ENCODE data around the gene LNX2.
"Not testable (repeated sequence)": the region's sequence is repeated elsewhere in the genome, so short reads cannot be mapped to it uniquely, and the experiment has no call there.

Gene LNX2

DNA sequence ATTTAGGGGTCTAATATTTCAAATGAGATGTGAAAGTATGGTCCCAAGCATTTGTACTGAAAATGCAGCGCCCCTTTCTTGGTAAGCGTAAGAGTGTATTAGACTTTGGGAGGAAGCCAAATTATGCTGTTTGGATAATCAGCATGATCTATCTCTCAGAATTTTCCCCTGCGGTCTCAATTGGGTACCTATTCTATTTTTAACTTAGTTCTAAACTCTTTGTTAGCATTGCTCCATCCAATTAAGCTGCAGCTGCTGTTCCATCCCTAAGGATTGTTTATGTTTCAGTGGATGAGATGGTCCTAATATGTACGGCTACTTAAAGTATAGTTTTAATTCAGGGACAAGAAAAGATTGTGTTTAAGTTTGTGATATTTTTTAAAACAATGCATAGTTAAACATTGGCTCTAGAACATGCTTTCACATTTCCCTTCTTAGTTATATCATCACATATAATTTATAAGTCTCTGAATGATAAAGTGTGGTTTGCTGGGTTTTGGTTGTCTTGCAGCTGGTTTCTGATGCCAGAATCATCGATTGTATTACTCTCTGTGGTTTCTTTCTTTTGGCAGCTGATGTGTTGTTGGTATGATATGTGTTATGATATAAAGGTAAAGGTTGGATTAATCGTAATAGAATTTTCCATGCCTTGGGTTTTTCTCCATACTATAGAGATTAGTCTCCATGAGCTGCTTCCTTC, 16.4 kb upstream of the LNX2 start:
- DNase-seq = no peak

DNA sequence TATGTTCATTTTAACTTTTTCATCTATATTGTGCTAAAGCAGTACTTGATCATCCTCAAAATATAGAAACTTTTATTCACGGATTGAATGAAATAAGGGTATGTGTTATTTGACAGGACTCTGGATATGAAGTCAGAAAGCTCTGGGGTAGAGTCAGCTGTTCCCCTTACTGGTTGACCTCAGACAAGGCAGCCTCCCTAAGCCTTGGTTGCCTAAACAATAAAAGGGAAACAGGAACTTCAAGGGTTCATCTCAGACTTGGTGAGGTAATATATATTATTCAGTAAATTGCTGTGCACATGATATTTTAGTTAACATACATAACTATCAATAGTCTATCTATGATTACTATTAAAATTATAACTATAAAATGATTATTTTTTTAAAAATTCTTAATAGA, 14.9 kb upstream of the LNX2 start:
- no peak for DNase-seq

DNA sequence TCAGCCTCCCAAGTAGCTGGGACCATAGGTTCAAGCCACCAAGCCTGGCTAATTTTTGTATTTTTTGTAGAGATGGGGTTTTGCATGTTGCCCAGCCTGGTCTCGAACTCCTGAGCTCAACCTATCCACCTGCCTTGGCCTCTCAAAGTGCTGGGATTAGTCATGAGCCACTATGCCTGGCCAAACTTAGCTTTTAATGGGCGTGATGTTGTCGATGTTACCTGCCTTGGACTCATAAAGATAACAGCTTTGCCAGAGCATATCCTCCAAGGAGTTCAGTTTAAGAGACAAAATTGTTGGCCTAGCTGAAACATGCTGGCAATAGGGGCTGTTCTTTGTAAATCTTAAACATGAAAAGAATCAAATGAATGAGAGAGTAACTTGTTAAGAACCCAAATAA, 14.5 kb upstream of the LNX2 start:
- no peak for DNase-seq

DNA sequence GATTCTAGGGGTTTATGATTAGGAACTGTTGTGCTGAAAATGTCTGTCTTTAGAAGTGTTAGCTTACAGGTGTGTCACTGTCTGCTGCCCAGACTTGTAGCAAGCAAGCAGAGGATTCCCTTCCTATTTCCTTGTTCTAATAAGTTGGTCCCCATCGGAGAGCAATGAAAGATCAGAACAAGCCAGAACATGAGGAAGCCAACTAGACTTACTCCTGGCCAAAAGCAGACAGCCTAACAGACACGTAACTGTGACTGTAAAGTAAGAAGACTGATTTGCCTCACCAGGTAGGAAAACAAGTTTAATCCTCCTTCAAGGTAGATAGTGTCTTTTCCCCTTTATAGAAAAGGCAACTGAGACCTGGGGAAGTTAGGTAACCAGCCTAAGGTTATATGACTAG, 13.9 kb upstream of the LNX2 start:
- no peak for DNase-seq

DNA sequence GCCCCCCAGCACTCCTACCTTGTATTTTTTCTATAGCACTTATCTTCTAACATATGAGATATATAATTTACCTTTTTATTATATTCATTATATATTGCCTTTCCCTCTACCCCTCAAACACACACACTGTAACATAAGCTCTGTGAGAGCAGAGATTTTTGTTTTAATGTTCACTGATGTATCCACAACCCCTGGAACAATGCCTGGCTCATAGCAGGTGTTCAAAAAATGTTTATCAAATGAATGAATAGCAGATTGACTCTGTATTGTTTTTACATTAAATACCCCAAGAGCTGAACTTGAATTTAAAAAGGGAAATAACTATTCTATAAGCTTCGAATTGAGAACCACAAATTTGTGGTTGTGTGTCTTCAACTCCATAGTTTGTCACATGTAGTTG, 12.3 kb upstream of the LNX2 start:
- no peak for DNase-seq

DNA sequence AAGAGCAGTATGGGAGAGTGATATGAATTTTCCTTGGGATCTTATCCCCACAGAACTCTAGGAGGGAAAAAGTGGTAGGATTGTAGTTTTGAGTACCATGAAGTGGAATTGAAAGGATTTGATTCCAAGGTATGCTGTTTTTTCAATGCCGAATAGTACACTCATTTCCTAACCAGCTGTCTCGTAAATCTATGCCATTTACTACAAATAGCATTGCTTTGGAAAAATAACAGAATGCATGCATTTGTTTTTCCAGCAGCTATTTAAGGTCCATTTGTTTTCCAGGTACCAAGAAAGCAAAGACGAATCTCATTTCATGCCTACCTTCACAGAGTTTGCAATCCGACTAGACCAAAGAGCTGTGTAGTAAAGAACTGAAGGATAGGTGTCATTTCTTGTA, 11.9 kb upstream of the LNX2 start:
- DNase-seq = no peak

DNA sequence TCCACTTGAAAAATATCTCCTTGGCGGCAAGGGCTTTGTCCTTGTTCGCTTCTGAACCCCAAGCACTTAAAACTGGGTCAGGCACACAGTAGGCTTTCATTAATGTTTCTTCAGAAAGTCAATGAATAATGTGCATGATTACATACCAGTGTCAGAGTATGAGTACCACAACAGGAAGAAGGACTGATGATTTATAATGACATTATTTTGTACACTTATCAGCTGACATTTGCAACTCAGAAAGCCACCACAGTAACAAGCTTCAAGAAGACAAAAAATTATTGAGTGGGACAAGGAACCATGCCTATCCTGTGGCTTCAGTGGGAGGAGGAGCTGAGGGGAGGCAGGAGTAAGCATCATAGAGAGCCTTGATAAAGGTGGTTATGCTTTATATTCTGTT, 11.3 kb upstream of the LNX2 start:
- no peak for DNase-seq

DNA sequence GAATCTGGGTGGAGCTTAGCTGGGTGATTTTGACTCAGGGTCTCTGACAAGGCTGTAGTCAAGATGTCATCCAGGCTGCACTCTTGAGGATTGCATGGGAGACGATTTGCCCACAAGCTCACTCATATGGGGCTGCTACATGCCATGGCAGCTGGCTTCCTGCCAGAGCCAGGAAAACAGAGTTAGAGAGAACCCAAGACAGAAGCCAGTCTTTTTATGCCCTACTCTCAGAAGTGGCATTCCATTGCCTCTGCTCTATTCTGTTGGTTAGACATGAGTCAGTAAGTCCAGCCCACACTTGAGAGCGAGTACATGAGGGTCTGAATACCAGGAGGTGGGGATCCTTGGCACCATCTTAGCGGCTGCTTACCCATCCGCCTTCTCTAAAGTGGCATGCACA, 10.8 kb upstream of the LNX2 start:
- no peak for DNase-seq

DNA sequence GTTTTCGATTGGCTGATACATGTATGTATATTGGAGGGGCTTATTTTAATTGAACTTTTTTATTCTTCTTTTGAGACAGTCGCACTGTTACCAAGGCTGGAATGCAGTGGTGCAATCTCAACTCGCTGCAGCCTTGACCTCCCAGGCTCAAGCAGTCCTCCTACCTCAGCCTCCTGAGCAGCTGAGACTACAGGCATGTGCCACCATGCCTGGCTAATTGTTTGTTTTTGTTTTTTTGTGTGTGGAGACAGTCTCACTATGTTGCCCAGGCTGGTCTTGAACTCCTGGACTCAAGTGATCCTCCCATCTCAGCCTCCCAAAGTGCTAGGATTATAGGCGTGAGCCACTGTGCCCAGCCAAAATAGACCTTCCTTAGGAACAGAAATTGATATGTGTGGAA, 8.4 kb upstream of the LNX2 start:
- DNase-seq = not testable (repeated sequence)

DNA sequence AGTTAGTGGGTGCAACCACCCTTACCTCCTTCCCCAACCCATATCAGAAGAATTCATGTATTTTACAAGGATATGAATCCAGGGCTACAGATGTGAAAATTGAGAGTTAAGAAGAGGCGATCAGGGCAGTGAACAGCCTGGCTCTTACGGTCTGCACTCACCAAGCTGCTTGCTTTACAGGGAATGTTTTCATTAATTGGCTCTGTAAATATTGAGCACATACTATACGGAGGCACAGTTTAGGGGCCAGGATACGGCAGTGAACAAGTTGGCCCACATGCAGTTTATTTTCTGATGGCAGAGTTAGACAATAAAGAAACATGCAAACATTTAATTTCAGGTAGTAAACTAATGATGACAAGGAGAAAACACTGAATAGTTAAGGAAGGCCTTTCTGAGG, 7.8 kb upstream of the LNX2 start:
- DNase-seq = no peak

DNA sequence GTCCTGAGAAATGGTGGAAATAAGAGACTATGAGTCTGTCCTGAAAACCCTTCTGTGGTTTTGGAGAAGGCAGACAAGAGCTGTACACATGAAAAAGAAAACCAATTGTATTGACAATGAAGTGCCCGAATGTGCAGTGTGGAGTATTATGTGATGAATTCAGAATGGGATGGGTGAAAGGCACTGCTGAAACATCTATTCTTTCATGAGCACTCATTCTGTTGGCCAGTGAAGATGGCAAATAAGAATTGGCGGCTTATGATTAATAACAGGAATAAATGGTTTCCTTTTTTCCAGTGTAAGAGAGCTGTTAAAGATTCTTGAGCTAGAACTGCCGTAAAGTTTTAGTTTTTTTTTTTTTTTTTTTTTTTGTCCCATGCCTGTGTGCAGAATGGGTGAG, 7.1 kb upstream of the LNX2 start:
- no peak for DNase-seq

DNA sequence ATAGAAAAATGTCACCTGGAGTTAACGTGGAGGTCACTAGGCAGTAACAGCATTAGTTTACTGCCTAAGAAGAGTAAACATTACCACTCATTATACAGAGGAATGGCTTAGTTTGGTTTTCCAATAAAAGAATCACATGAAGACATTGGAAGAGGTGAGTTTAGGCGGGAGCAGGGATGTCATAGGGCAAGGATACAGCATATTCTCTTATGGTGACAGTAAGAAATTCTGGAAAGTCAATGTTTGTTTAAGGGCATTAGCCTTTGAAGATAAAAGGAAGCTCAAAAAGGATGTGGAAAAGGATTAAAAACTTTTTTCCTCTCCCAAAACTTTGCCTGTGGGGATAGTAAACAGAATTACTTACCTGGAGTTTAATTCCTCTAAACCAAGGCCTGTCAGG, 5.5 kb upstream of the LNX2 start:
- DNase-seq = no peak

DNA sequence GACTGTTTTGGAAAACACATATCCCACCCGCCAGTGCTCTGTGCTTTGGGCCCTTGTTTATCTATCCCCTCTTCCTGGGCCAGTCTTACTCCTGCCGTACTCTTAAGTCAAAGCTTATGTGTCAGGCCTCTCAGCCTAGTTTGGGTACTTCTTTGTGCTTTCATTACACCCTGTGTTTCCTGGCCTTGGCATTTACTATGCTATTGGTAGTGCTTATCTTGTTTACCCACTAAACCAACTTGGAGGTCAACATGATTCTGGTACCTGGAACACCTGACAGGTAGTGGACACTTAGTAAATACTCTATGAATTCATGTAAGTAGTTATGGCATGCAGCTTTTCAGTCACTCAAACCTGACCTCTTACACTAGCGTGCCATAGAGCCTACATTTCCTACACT, 3.7 kb upstream of the LNX2 start:
- DNase-seq = no peak

DNA sequence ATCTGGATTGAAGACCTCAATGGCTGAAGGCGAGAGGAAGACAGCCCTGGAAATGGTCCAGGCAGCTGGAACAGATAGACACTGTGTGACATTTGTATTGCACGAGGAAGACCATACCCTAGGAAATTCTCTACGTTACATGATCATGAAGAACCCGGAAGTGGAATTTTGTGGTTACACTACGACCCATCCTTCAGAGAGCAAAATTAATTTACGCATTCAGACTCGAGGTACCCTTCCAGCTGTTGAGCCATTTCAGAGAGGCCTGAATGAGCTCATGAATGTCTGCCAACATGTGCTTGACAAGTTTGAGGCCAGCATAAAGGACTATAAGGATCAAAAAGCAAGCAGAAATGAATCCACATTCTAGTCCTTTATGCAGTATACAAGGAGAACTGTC, 2.6 kb upstream of the LNX2 start:
- DNase-seq = no peak

DNA sequence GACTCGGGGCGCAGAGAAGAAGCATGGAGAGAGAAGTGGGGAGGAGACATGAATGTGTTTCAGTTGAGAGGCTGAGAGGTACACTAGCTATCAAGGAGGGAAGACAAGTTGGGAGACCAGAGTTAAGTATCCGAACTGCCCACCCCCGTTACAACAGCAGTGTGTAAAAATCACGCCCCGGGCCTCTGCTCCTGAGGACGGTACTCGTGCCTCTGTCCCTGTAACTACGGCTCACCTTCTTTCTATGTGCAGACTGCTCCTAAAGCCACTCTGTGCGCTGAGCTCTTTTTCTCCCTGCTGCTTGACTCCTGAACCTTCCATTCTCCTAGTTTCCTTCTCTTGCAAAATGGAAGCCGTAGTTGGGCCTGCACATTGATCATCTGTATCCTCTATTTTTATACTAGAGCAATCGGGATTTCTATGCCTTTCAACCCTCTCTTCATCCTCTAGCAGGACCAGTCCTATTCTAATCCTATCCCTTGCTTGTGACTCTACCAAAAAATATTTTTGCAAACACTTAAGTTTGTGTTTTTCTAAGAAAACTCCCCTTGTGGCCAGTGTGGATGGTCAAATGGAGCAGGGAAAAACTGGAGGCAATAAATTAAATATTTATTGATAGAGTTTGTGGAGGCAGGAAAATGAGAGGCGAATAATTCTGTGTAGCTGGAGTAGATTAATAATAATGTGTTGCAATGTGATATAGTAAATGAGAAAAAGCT, 1.9 kb upstream of the LNX2 start:
- no peak for DNase-seq

DNA sequence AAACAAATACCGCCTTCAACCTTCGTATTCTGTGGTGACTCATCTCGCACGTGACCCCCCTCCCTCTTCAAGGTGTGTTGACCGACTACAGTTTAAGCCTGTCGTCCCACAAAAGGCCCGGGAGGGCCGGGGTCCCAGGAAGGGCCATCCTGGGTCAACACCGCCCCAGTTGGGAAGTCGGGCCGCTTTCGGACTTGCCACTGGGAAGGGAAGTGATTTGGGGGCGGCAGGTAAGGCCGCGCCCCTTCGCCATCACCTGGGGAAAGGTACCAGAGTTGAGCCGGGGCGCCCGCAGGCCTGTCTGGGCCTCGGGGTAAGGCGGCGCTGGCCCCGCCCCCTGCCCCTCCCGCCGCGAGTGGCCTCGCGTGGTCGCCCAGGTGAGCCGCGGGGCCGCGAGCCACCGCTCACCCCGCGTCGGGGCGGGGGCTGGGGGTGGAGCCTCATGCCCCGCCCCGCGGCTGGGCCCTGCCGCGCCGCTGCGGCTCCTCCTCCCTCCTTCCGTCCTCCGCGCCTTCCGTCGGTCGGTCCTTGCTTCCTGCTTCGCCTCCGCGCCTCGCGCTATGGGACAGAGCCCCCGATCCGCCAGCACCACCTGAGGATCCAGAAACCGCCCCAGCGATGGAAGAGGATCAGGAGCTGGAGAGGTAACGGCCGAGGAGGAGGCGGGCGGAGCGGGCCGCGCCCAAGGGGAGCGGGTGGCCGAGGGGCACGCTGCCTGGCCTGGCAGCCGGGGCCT, 1.2 kb upstream of the LNX2 start, which contains the start of gene POLR1D:
POLR1D (plus strand) TSS at position 527 of the 736 bp plus-strand sequence; CDS start at position 619, 92 bp downstream.
- peak; percentile 87 to 88 for DNase-seq

DNA sequence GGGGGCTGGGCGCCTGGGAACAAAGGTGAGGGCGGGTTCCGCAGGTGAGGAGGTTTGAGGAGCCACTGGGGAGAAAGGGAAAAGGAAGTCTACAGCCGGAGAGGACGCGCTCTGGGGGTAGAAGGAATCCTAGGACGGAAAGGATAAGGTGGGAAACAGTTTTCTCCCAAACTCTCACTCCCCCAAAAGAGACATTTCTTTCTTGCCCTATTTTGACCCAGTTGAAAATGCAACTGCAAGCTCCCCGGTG, 712 bp upstream of the LNX2 start:
- no peak for DNase-seq

DNA sequence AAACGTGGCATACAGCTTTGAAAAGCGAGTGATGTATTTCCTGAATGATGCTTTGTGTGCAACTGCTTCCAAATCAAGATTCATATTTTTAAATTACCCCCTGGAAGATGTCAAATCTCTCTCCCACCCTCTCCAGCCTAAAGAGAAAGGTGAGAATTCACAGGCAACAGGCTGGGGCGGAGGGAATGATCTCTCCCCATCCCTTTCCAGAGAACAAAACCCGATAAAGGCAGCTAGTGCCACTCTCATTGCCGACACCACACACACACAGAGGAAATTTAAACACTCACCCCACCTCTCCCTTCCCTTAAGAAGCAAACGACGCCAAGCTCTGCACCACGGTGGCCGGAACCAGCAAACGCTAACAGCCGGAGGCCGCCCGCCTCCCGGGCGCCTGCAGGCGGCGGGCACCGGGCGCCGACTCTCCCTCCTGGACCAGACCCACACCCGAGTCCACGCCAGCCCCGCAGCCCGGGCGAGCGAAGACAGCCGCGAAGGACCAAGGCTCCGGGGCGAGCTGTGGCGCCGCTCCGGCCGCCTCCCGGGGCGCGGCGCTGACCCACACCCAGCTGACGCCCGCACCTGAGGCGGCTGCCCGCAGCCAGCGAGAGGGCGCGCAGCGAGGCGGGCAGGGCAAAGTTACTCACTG, 477 bp downstream of the LNX2 start:
- DNase-seq = peak; percentile 39 to 48

DNA sequence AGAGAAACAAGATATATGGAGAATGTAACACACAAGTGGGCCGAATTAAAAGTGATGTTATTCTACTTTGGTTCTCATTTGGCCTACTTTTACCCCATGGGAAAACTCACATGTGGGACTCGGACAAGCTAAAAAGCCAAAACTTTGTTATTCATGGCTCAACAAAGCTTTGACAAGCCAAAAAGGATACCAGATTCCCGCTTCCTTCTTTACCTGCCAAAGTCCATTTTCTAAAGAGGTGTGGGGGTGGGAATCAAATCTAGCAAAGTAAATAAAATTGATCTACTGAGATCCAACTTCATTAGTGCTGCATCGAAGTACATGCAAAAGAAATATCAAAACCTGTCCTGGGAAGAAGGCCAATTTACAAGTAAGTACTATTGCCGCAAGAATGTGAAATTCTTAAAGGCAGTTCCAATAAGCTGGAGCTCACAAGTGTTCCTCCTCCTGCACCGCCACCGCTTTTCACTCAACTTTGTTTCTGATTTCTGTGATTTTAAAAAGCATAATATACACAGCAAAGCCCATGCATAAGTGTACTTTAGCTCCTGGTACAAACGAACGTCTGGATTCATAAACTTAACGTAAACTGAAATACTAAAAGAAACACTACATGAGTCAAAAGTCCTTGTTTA, 1.1 kb downstream of the LNX2 start:
- DNase-seq = no peak

DNA sequence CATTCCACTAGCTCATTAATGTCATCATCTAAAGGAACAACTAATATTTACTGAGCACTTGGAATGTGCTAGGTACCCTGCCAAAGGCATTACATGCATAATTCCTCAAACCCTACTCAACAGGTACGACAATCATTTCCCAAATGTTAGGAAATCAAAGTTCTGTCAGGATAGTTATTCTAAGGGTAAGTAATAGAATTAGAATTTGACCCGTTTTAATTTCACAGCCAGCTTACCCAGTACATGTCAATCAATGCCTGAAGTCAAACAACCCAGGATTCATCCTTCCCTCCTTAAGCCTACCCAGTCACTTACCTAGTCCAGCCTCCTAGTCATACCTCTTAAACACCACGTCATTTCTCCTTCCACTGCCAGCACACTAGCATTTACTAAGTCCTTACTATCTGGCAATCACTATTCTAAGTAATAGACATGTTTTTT, 2.4 kb downstream of the LNX2 start:
- DNase-seq = no peak

DNA sequence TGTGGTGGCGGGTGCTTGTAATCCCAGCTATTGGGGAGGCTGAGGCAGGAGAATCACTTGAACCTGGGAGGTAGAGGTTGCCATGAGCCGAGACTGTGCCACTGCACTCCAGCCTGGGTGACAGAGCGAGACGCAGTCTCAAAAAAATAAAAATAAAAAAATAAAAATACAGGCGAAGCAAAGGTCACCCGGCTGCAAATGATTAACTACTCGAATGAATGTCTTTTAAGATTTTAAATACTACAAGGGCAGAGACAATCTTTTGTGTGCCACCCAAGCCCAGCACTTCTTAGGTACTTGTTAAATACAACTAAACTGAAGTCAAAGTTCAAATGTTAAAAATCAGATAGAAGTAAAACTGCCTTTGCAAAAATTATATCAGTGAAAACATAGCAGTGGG, 6.7 kb downstream of the LNX2 start:
- DNase-seq = no peak

DNA sequence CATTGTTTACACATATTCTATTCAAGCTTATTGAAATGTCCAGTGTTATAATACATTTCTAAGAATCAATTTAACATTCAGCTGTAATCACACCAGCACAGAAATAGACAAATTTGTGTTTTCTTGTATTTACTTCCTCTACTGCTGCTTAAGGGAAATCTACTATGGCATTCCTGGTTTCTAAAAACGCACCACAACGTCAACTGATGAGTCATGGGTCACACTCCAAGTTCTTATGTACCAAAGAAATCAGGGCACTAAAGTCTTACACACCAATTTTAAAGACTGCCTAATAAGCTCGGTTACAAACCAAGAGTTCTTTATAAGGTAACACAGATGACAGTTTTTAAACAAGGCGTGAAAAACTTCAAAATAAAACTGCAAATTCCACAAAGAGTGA, 13.2 kb downstream of the LNX2 start:
- no peak for DNase-seq

DNA sequence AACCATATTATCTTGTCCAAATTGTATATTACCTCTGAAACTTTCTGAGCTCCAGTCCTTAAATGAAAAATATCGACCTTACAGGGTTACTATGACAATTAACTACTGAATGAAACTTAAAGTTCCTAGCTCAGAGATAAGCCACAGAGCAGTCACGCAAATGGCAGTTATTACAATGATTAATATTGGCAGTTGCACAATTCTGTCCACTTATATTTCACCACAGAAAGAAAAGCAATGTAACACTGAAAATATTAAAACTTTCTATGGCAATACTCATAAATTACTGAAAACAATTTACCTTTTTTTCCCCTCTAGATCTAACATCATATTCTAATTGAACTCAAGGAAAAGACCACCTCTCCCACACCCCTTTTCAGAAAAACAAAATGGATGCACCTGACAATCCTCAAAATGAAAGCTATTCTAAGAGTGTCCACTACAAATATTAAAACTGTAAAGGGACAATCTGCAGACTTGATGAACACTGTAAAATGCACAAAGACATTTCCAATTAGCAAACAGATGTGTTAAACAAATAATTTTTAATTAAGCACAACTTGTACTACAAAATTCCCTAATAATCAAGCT, 14.6 kb downstream of the LNX2 start:
- no peak for DNase-seq

Measured in CD4-positive, alpha-beta T cell treated with Interleukin-1 beta for 1 hour (primary cell).